ENCODE results near the gene HRH4. TPM values are rescaled to one million over a fixed set of nuclear protein-coding genes. Genes with fewer than 3 reads are reported as not detected.
A peak's percentile ranks its signal among the peaks of the same experiment; 100 is the strongest.

The HRH4 gene
- total RNA-seq, 1 donor from 2014 or later = 0.19 TPM

DNA sequence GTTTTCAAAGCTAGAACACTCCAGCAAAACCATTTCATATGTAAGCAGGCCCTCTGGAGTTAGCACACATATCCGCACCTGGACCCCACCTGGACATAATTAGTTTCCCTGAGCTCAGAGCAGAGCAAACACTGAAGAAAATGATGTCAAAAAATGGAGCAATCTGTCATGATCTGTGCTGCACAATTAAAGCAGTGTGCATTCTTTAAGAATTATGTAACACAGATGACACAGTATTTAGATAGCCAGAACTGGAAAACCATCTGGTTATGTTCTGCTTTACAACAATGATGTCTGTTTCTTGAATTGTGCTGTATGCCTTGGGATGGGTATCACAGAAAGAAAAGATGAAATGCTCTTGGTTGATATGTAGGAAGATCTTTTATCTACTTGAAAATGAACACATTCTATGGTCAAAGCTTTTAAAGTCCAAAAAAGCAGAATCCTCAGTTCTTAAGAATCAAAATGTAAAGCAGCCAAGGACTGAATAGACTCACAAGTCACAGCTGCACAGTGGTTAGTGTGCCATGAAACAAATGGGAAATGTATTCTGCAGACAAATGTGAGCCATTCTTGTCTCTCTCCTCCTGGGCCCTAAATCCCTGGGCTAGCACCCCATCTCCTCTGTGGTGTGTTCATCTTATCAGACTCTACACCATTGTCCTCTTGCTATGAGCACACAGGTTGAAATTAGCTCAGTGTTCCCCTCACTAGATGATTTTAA, 36.8 kb downstream of the HRH4 start:
- no peak for DNase-seq (ENCODE audit: missing footprints)
- intact Hi-C loops (cut with DNase I) = no loop called here
- ATAC-seq = peak; percentile 42

DNA sequence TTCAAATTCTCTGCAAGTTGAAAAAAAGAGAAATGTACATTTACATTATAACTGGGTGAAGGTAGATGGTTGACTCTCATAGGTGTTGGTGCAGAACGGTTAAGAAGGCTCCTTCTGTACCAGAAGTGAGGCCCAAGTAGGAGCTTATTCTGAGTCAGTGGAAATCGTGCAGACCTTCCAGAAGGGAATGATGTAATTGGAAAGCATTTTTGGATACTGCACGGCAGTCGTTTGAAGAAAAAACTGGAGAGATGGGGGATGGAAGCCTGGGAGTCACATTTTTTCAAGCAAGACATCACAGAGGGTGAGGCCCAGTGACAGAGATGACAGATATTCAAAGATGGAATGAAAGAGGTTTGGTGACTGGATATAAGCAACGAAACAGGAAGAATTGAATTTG, 39.4 kb downstream of the HRH4 start:
- DNase-seq (ENCODE audit: missing footprints) (no peak), ATAC-seq (no peak)
- intact Hi-C loops (cut with DNase I) = no loop called here

DNA sequence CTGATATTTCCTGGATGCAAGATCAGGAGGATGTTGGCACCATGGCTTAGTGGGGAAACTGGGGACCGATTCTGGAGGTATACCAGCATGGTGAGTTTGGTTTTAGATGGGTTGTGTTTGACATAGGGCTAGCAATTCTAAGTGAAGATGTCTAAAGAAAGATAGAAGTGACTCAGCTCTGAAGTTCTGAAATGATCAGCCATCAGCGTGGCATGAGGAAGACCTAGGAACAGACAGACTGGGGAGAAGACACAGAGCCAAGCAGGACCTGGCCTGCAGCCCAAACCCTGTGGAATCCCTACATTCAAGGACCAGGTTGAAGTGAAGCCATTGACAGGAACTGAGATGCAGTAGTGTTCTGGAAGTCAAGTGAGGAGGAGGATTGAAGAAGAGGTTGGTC, 39.8 kb downstream of the HRH4 start:
- ATAC-seq (no peak), DNase-seq (ENCODE audit: missing footprints) (no peak)
- intact Hi-C loops (cut with DNase I) = no loop called here

GRCh38 chr18:24500766-24501165, 40.3 kb downstream of the HRH4 start:
- intact Hi-C loops (cut with DNase I) = no loop called here
- no peak for DNase-seq (ENCODE audit: missing footprints)
- no peak for ATAC-seq

DNA sequence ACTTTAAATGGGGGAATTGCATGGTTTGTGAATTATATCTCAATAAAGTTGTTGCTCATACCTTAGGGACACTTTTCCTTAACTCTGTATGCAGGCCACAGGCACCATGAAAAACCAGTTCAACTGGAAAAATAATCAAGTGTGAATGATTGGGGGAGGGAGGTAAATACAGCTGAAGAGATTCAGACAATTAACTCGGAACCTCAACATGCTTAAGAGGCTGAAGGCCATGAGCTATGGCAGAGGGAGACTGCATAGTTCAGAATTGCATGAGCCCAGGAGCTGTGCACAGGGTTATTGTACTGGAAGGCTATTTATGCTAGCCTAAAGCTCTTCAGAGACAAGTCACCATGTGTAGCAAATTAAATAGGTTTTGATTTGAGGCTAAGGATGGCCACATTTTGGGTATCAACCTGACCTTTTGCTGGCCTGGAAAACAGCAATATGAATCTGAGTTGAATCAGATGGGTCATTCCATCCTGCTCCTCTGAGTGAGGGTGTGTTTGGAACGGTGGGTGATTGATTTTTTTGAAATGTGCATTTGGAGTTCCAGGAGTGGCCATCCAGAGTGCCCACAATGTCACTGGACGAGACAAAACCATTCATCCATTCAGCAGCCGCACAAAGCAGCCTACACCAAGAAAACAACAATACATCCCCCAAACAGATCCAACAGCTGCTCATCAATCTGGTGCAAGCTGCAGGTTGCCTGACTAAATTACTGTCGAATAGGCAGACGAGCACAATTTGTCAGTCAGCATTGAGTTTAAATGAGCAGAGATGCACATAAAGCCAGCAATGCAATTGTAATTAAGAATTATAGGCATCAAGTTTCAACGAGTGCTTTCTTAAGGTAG, 42.5 kb downstream of the HRH4 start:
- intact Hi-C loops (cut with DNase I) = no loop called here
- ATAC-seq = no peak
- DNase-seq (ENCODE audit: missing footprints) = no peak

DNA sequence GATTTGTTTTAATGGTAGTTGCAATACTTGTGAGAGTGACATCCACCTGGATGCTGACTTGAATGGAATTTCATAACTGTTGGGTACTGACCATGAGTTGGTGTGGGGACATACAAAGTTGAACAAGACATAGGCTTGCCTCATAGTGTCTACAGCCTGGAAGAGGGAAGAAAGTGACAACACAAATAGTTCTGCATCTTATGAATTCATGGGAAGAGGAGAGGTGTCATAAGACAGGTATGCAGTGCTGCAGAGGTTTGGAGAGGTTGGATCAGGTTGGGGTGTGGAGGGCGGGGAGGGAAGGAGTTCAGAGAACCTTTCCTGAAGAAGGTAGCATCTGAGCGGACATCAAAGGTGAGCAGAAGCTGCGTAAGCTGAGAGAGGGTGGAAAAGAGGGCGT, 44.0 kb downstream of the HRH4 start:
- DNase-seq (ENCODE audit: missing footprints) = no peak
- intact Hi-C loops (cut with DNase I) = no loop called here
- ATAC-seq = no peak

DNA sequence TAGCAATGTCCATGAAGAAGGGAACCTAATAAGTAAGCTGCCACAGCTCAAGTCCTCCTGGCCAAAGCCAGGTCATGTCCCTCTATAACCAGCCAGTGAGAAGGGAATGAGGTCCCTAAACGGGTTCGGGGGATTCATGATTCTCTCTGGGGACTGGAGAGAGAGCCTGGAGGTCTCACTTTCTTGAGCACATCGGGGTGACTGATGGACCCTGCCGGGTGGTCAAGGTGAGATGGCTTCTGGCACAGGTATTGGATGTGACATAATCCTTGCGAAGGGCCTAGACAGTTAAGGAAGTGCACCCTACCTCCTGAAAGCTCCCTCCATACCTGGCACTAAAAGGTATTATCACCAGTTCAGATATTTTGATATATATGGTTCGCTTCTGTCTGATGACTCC, 45.7 kb downstream of the HRH4 start:
- intact Hi-C loops (cut with DNase I) = no loop called here
- ATAC-seq (no peak), DNase-seq (ENCODE audit: missing footprints) (no peak)

- intact Hi-C loops (cut with DNase I) = no loop called here
- no peak for ATAC-seq
Measured at GRCh38 chr18:24509435-24509834, 49.0 kb downstream of the HRH4 start.

DNA sequence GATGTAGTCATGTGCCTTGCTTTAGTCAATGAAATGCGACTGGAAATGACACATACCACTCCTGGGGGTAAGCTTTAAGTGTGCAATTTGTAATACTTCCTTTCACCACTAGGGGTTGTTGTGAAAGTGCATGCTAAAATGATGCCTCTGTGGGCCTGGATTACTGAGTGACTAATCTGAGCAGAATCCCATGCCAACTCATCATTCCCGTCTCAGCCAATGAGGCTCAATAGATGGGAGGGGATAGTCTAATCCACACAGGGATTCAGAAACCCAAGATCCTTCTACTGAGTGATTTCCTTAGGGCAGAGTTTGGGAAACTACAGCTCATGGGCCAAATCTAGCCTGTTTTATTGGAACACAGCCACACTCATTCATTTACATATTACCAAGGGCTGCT, 54.0 kb downstream of the HRH4 start:
- intact Hi-C loops (cut with DNase I) = no loop called here
- DNase-seq (ENCODE audit: missing footprints) (no peak), ATAC-seq (no peak)

More at GRCh38 chr18:24509435-24509834, 49.0 kb downstream of the HRH4 start:
- DNase-seq (ENCODE audit: missing footprints) = no peak

DNA sequence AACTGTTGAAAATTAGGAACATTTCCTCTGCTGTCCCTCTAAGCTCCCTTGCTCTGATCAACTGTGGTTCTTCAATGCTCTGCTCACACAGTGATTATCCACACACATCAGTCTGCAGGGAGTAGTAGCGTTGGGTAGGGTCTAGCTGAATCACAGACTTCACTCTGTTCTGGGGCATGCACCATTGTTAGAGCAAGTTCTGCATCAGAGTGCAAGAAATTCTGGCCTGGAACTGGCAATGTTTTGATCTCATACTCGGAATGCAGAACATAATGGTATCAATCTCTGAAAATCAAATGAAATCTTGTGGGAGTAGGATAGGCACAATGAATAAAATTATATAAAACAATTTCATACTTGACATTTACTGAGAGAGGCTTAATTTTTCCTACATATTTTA, 55.3 kb downstream of the HRH4 start:
- ATAC-seq = no peak

DNA sequence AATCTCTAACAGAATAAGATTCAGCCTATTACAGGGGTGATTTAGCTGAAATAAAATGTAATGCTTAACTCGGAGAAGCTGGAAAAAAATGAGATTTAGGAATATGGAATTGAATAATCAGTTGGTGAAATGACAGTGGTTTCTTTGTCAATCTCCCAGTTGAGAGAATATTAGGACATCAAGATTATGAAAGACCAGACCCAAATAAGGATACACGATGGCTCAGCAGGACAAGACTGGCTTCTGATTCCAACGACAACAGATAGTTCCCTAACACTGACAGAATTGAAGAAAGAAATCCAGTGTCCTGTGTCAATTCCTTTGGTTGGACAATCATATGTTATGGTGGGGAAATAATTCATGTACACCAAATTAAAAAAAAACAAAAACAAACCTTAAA, 55.8 kb downstream of the HRH4 start:
- DNase-seq (ENCODE audit: missing footprints) = no peak
- intact Hi-C loops (cut with DNase I) = no loop called here
- ATAC-seq = no peak

More for the DNA sequence above, 55.3 kb downstream of the HRH4 start:
- intact Hi-C loops (cut with DNase I) = no loop called here
- DNase-seq (ENCODE audit: missing footprints) = no peak

- no peak for ATAC-seq
- intact Hi-C loops (cut with DNase I) = no loop called here
- DNase-seq (ENCODE audit: missing footprints) = no peak
Measured at GRCh38 chr18:24517554-24517953, 57.1 kb downstream of the HRH4 start.

DNA sequence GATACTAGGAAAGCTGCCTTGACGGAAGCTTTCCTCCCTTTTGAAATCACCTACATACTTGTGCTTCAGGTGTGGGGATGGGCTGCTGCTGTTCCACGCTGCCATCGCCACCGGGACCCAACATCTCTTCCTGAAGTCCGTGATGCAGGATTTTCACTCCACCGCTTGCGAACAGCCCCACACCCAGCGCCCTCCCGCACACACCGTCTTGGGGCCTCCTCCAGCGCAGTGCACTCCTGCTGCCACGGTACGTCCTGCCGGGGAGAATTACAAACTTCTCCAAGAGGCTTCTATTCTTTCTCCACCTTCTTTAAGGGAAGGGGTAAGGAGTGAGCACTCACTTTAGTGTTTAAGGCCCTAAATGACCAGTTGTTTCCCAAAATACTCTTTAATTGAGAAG, 58.2 kb downstream of the HRH4 start:
- DNase-seq (ENCODE audit: missing footprints) (no peak), ATAC-seq (no peak)
- intact Hi-C loops (cut with DNase I) = no loop called here

Other genes with a start within 250 kb of the HRH4 start
- gene OSBPL1A, start 62.8 kb upstream of the HRH4 start, total RNA-seq = 78.9 TPM
- 19.8 TPM for gene IMPACT, start 34.0 kb upstream of the HRH4 start, total RNA-seq

Data from Right ventricle myocardium inferior (tissue), 1 donor.